GM12801 (cell line): ENCODE results near the gene DBP.

ENCODE experiments used
- TF ChIP-seq, protein P1 (sequence below): IDR thresholded peaks from one replicate; pipeline ENCODE4 v1.5.1; 2011; ENCODE audit warnings: control low read depth; ENCODE audit not compliant: insufficient read length; ENCODE audit errors: extremely low read depth

DBP gene

DNA sequence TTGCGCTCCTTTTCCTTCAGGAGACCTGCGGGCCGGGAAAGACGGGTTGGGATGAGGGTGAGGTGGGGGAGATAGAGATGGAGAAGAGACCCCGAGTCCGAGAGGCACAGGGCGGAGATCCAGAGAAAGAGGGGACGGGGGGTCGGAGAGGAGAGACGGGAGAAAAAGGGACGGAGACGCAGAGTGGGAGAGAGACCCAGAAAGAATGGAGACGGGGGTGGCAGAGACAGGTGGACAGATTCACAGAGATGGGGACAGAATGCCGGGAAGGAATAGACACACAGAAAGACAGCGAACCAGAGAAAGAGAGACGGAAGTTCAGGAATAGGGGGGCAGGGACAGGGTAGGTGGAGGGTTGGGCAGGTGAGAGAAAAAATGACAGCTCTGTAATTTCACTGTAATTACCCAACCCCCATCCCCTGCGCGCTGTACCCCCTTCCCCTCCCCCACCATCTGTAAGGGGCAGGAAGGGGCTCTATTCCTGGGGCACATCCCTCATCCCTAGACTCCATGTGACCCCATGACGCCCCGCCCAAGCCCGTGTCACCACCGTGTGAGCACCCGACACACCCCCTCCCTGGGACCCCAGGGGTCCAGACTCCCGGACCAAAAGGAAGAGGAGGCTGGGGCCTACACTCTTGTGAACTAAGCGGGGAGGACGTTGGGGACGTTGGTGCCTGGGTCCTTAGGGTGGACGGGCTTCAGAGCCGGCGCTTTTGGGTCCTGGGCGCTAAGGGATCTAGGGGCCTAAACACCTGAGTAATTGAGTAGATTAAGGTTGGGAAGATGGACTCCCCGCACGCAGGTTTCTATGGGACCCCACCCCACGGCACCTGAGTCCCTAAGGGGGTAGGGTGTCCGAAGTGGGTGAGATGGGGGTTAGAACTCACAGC is 967 bp downstream of the DBP start:
- TF ChIP-seq, protein P1, sequence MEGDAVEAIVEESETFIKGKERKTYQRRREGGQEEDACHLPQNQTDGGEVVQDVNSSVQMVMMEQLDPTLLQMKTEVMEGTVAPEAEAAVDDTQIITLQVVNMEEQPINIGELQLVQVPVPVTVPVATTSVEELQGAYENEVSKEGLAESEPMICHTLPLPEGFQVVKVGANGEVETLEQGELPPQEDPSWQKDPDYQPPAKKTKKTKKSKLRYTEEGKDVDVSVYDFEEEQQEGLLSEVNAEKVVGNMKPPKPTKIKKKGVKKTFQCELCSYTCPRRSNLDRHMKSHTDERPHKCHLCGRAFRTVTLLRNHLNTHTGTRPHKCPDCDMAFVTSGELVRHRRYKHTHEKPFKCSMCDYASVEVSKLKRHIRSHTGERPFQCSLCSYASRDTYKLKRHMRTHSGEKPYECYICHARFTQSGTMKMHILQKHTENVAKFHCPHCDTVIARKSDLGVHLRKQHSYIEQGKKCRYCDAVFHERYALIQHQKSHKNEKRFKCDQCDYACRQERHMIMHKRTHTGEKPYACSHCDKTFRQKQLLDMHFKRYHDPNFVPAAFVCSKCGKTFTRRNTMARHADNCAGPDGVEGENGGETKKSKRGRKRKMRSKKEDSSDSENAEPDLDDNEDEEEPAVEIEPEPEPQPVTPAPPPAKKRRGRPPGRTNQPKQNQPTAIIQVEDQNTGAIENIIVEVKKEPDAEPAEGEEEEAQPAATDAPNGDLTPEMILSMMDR: no peak

- TF ChIP-seq, protein P1: no peak
These were observed 1.8 kb downstream of the DBP start for GRCh38 chr19:48635263-48635965.

GRCh38 chr19:48634424-48635262 is 2.5 kb downstream of the DBP start:
- TF ChIP-seq, protein P1: no peak

DNA sequence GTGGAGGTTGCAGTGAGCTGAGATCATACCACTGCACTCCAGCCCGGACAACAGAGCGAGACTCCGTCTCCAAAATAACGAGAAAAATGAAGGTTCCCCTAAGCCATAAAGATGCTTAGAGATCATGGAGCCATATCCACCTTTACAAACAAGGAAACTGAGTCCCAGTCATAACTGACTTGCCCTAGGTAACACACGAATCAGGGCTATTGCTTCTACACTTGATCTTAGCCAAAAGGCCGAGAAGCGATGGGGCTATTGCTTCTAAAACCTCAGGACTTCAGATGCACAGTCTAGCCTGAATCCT is 3.2 kb downstream of the DBP start:
- TF ChIP-seq, protein P1: no peak

- TF ChIP-seq, protein P1: no peak
These were observed 3.8 kb downstream of the DBP start for GRCh38 chr19:48633148-48634035.

DNA sequence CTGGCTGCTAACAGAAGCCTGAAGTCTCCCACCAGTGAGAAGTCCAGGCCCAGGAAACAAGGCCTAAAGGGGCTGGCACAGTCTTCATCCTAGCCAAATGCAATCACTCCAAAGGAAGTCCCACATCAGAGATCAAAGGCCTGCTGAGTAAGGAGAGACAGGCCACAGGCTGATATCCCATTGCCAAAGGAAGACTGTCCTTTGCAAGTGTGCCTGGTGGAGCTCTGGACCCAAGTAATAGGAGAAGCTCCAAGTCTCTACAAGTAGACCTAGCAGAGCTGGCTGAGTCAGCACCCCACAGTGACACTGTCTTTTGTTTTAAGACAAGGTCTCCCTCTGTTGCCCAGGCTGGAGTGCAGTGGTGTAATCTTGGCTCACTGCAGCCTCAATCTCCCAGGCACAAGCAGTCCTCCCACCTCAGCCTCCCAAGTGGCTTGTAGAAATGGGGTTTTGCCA is 4.5 kb downstream of the DBP start:
- TF ChIP-seq, protein P1: no peak
